IPS DF 19.7 (cell line): Measurements from ENCODE around the gene OBP2A.
"Not testable (repeated sequence)": the region's sequence is repeated elsewhere in the genome, so short reads cannot be mapped to it uniquely, and the experiment has no call there.

Source experiments
- DNase-seq: peaks from one replicate; pipeline ENCODE4 v3.0.0-alpha.2; 2013; ENCODE audit warnings: low read depth, low spot score

The OBP2A gene

GRCh38 chr9:135512241-135512603 lies 33.7 kb upstream of the OBP2A start:
- no peak for DNase-seq

- DNase-seq = no peak
Observed at GRCh38 chr9:135512904-135513303, 33.0 kb upstream of the OBP2A start.

DNA sequence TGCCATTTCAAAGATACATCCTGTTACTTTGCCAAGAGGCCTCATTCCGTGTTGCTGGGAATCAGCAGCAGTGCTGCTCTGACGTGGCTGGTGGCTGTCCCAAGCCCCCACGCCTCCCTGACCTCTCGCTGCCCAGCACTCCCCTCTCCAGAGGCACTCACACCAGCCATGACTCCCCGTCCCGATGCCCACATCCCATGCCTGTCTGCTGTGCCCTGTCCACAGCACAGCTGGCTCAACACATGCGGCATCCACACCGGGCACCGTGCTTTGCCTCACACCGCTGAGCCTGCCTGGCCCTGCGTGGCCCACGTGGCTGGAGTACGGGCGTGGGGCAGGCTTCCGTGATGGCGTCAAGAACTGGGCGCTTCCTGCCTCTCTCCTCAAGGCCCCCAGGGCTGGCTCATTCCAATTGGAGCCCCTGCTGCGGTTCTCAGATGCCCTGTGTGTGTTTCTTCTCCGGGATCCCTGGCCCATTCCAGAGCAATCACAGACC lies 32.5 kb upstream of the OBP2A start:
- DNase-seq = no peak

GRCh38 chr9:135513906-135514305 lies 32.0 kb upstream of the OBP2A start:
- DNase-seq = not testable (repeated sequence)

GRCh38 chr9:135514342-135515082 lies 31.4 kb upstream of the OBP2A start:
- DNase-seq = no peak

- DNase-seq = no peak
Observed at GRCh38 chr9:135515083-135515951, 30.6 kb upstream of the OBP2A start.

- no peak for DNase-seq
Observed at GRCh38 chr9:135516132-135516860, 29.6 kb upstream of the OBP2A start.

- no peak for DNase-seq
Observed at GRCh38 chr9:135517407-135517822, 28.5 kb upstream of the OBP2A start.

DNA sequence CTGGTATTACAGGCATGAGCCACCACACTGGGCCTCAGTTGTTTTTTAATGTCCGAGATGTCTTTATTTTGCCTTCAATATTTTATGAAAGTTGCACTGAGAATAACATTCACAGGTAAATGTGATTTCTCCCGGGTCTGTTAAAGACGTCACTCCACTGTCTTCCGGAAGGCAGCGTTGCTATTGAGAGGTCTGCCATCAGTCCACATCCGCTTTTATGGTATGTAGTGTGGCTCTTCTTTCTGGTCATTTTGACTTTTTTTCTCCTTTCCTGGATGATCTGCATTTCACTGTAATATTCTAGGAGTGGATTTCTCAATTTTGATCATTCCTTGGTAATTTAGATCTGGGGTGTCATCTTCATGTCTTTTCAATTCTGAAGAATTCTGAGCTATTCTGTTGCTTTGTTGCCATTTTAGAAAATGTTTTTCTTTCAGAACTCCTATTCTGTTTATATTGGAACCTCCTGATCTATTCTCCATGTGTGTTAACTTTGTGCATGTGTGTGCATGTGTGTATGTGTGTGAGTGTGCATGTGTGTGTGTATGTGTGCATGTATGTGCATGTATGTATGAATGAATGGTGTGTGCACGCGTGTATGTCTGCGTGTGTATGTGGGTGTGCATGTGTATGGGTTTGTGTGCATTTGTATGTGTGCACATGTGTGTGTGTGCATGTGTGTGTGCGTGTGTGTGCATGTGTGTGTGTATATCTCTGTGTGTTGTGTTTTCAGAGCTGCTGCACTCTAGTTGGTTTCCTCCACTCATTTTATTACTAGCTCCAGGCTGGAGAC lies 26.6 kb upstream of the OBP2A start:
- no peak for DNase-seq

- DNase-seq = no peak
Observed at GRCh38 chr9:135520916-135521607, 24.9 kb upstream of the OBP2A start, which contains the start of gene LCN1. Gene LCN1 (plus strand): TSS chr9:135521440. CDS start chr9:135521498, 58 bp downstream.

DNA sequence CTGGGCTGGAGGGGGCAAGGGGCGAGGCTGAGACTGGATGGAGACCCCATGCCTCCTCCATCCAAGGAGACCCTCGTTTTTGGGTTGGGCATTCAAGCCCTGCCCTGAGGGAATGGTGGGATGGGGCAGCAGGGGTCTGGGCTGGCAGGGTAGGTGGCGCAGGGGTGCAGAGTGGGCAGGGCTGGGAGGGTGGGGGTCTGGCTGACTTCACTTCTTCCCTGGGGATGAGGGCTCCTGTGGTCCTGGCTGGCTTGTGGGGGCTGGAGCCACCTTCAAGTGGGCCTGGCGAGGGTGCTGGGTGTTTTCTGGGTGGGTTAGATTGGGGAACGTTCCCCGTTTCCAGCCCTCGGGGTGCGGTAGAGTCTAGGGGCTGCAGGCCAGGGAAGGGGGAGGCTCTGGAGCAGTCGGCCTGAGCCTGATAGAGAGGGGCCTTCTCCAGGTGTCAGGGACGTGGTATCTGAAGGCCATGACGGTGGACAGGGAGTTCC lies 24.3 kb upstream of the OBP2A start:
- no peak for DNase-seq

GRCh38 chr9:135522137-135522877 lies 23.6 kb upstream of the OBP2A start:
- no peak for DNase-seq

- no peak for DNase-seq
Observed at GRCh38 chr9:135522931-135523330, 23.0 kb upstream of the OBP2A start.

- DNase-seq = no peak
Observed at GRCh38 chr9:135523521-135524129, 22.3 kb upstream of the OBP2A start.

DNA sequence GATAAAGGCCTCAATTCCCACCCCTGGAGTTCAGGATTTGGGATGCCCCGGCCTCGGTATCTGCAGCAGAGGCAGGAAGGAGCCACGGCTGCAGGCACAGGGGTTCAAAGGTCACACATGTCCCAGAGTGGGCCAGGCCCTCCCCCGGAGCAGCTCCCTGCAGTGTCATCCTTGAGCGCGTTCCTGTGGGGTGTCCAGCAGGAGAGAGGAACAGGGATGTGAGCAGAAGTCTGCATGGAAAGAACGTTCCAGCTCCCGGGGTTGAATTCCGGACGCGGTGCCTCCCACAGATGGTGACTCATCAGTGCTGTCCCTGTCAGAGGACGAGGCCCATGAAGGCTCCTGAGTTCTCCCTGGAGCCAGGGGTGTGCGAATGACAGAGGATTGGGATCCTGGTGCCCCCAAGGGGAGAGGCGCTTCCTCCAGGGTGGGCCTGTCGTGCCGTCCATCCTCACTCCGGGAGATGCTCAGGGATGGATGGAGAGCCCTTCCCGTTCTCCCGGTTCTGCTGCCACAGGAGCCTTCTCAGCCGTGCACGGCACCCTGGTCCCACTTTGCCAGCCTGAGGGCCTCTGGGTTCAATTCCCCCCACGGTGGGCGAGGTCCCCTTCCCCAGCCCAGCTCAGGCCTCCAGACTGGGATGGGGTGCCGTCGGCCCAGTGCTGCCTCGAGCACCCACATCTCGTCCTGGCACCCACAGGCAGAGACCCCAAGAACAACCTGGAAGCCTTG lies 21.6 kb upstream of the OBP2A start:
- DNase-seq = no peak

- no peak for DNase-seq
Observed at GRCh38 chr9:135525241-135526088, 20.5 kb upstream of the OBP2A start.

GRCh38 chr9:135526089-135526729 lies 19.7 kb upstream of the OBP2A start:
- DNase-seq = no peak
